Hematopoietic multipotent progenitor cell (in vitro differentiated cells): ENCODE measurements around the gene ULBP1. TPM values are rescaled to one million over a fixed set of nuclear protein-coding genes. Genes with fewer than 3 reads are reported as not detected.
"Not testable (repeated sequence)": the region's sequence is repeated elsewhere in the genome, so short reads cannot be mapped to it uniquely, and the experiment has no call there.

Experiments
- DNase-seq, 3 donors: peaks; one replicate each; pipeline ENCODE4 v3.0.0-alpha.2; 2011 to 2015; ENCODE audit warnings: low read depth in 2 of 3, low spot score in 2 of 3
- total RNA-seq: library from RNA; depleted of rRNA; stranded (reverse); fragments of >200 nt; gene quantifications from one replicate; pipeline ENCODE4 v1.2.3, GENCODE V29; 2012

Gene ULBP1
- total RNA-seq, 1 donor = under 0.01 TPM

GRCh38 chr6:149950423-149950822, 13.3 kb upstream of the ULBP1 start:
- no peak for DNase-seq

- DNase-seq = no peak
Measured at GRCh38 chr6:149951096-149951495, 12.6 kb upstream of the ULBP1 start.

GRCh38 chr6:149951626-149952025, 12.1 kb upstream of the ULBP1 start:
- DNase-seq = no peak

GRCh38 chr6:149953390-149953789, 10.4 kb upstream of the ULBP1 start:
- DNase-seq = not testable (repeated sequence)

- DNase-seq = not testable (repeated sequence)
Measured at GRCh38 chr6:149953934-149954327, 9.8 kb upstream of the ULBP1 start.

GRCh38 chr6:149954328-149954983, 9.3 kb upstream of the ULBP1 start:
- not testable (repeated sequence) for DNase-seq

GRCh38 chr6:149954984-149955653, 8.6 kb upstream of the ULBP1 start:
- not testable (repeated sequence) for DNase-seq

- not testable (repeated sequence) for DNase-seq
Measured at GRCh38 chr6:149955654-149956317, 8.0 kb upstream of the ULBP1 start.

- not testable (repeated sequence) for DNase-seq
Measured at GRCh38 chr6:149958124-149958523, 5.6 kb upstream of the ULBP1 start.

- not testable (repeated sequence) for DNase-seq
Measured at GRCh38 chr6:149959806-149960205, 3.9 kb upstream of the ULBP1 start.

- no peak for DNase-seq
Measured at GRCh38 chr6:149960488-149960887, 3.3 kb upstream of the ULBP1 start.

- DNase-seq = peak in 2 of 3 donors; percentile 67 to 76
Measured at GRCh38 chr6:149961728-149962425, 1.9 kb upstream of the ULBP1 start.

GRCh38 chr6:149962461-149963211, 1.1 kb upstream of the ULBP1 start:
- no peak for DNase-seq

- DNase-seq = no peak
Measured at GRCh38 chr6:149963212-149963461, 606 bp upstream of the ULBP1 start.

GRCh38 chr6:149964308-149965193, 808 bp downstream of the ULBP1 start:
- DNase-seq = no peak

GRCh38 chr6:149965194-149966020, 1.7 kb downstream of the ULBP1 start:
- DNase-seq = peak in 1 of 3 donors; percentile 62

GRCh38 chr6:149966319-149966718, 2.6 kb downstream of the ULBP1 start:
- DNase-seq = not testable (repeated sequence)

- DNase-seq = no peak
Measured at GRCh38 chr6:149967591-149967990, 3.8 kb downstream of the ULBP1 start.

- not testable (repeated sequence) for DNase-seq
Measured at GRCh38 chr6:149967999-149968398, 4.3 kb downstream of the ULBP1 start.
